Amniotic epithelial cell (primary cell): ENCODE data around the gene GRIK2.

Source experiments
- DNase-seq: peaks from one replicate; pipeline ENCODE4 v3.0.0-alpha.2; 2010; ENCODE audit warnings: low read depth

The GRIK2 gene

GRCh38 chr6:101716810-101717209, 323.3 kb downstream of the GRIK2 start:
- DNase-seq, result no peak

DNA sequence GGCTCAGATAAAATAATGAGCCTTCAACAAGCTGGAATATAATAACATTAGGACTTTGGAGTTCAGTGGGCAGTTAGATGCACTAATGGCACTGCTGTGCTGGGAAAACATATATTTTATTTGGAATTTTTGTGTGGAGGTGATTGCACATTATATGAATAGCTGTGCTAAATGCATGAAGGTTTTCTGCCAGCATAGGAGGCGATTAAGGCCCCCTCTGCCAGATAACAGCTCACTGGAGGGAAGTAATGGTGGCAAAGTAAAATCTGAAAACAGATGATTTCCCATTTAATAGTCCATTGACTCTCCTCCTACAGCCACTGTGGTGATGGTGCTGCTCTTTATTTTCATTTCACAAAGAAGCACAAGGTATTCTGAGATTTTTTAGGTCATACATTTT, 326.0 kb downstream of the GRIK2 start:
- DNase-seq, result no peak

GRCh38 chr6:101722471-101722870, 329.0 kb downstream of the GRIK2 start:
- DNase-seq, result peak; percentile 49

DNA sequence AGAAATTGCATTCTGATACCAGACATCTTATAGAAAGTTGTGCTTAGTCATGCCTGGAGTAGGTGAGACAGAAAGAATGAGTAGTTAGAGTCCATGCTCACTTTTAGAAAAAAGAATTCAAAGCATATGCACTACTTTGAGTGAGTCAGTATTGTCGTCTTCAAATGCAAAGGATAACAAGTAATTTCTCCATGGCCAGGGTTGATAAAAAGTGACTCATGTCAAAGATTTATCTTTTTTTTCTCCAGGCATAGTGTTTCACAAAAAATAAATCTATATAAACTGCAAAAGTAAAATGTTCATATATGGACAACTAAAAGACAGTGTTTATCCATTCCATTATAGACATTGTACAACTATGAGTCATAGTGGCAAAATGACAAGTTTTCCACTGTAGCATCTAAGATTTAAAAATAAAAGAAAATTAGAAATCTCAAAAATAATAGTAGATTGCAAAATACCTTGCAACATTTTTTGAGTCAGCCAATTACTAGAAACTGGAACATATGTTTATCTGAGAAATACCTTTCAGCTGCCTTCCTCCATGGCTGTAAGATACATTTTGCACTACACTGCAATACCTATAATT, 329.6 kb downstream of the GRIK2 start:
- DNase-seq, result peak; percentile 86

DNA sequence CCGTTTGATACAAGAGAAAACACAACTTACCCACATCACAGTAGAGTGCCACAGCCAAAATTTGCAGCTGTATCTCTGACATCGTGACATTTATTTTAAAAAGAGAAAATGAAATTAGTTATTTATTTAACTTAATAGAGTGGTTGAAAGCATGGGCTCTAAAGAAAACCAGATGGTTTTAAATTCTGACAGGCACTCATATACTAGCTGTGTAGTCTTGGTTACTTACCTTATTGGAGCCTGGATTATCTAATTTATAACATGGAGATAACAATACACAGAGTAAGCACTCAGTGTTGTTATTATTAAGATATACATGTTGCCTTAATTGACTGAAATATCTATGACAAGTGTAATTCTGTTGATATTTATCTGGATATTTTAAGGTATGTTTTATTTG, 334.9 kb downstream of the GRIK2 start:
- no peak for DNase-seq

GRCh38 chr6:101728956-101729355, 335.4 kb downstream of the GRIK2 start:
- DNase-seq, result no peak

DNA sequence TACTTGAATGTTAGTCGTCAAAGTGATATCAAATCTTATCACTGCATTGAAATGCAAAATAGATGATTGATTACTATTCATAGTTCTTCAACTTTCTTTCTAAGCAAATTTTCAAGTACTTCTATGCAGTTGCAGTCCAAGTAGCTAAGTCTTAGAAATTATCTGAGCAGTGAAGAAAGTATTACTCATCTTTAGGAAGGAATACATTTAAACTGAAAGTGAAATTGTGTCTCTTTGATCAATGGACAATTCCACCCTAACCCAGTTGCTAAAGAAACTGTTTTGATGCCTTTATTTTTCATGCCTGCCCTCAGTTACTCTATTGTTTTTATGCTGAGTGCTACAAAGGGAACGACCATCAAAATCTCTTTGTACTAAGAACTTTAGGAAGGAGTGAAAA, 337.4 kb downstream of the GRIK2 start:
- DNase-seq, result peak; percentile 35

DNA sequence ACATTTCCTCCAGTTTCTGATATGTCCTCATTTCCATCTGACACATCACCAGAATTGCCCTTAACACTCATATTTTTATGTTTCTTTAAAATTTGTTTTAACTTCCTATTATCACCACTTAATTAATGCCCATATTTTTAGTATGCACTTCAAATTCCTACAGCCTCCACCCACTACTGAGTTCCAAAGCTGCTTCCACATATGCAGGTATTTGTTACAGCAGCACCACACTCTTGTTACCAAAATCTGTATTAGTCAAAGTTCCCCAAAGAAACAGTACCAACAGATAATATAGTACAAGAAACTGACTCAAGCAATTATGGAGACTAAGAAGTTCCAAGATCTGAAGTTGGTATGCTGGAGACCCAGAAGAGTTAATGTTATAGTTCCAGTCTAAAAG, 340.4 kb downstream of the GRIK2 start:
- no peak for DNase-seq

DNA sequence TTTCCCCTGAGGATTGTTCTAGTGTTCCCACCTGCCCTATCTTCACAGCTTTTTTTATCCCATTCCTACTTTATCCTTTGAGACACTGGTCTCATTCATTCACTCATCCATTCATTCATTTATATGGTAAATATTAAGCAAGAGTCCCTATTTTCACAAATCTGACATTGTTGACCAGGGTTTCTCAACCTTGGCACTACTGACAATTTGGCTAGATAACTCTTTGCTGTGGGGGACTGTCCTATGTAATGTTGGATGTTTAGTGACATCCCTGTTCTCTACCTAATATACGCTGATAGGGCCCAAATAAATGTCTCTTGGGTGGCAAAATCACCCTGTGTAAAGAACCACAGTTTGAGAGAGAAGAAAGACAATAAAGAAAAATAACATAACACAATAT, 345.0 kb downstream of the GRIK2 start:
- DNase-seq, result no peak

- DNase-seq, result no peak
These were observed 347.1 kb downstream of the GRIK2 start for GRCh38 chr6:101740631-101741030.

GRCh38 chr6:101741474-101742171, 348.1 kb downstream of the GRIK2 start:
- peak; percentile 24 for DNase-seq

DNA sequence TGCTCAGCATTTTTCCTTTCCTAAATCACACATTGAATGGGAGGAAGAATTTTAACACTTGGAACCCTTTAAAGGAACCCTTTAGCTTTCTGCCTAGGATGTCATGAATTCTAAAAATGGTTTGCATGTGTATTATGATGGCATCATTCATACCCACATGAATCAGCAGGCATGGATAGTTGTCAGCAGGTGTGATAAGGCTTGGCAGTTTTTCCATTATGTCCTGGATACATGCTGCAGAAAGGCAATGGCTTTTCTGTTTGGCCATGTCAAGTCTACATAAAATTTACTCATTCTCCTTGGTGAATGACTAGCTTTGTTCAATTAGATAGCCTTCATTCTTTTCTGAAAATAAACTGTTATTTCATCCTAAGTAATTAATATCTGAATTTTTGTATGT, 353.7 kb downstream of the GRIK2 start:
- no peak for DNase-seq

DNA sequence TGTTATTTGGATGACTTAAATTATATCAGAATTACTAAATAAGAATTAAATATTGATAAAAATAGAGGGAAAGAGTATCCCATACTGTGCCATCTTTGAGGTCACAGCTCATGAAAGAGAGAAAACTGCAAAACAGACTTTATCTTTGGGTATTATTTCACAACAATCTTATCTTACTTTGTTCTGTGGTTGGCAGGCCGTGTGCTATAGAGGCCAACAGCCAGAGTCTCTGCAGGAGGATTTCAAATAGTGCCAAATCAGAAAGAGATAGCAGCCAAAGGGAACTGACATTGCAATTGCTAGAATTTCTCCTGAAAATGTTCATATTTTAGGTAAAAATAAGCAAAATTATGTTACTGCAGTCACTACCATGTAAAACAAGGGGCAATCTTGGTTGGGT, 354.2 kb downstream of the GRIK2 start:
- DNase-seq, result peak; percentile 80

- no peak for DNase-seq
These were observed 362.4 kb downstream of the GRIK2 start for GRCh38 chr6:101755931-101756330.

GRCh38 chr6:101758368-101758767, 364.9 kb downstream of the GRIK2 start:
- no peak for DNase-seq

DNA sequence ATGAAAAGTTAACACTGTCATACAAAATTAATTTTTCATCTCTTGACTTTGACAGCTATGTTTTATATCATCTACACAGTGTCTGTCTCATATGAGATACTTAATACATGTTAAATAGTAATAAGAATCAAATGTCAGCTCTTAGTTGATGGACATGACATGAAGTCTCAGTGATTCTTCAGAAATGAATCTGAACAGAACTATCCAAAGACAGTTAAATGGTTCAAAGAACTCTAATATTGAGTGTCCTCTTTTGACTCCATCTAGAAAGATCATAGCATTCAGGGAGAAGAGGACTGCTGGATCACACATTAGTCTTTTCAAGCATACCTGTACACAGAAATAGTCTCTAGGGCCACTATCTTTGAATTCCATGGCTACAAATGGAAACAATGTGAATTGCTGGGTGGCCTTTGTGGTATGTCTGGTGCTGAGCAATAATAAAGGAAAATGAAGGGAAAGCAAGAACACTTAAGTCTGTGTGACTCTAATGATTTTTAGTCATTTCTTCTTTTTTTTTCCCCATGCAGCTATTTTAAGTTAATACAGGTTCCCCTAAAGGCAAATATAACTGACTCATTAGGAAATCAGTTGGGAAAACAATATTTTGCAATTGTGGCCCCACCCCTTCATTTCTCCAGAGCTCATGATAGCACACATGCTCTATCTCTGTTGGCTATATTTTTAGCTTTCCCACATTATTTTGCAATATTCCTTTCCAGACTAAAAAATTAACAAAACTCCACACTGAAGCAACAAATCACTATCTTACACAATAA, 367.5 kb downstream of the GRIK2 start:
- peak; percentile 97 for DNase-seq

DNA sequence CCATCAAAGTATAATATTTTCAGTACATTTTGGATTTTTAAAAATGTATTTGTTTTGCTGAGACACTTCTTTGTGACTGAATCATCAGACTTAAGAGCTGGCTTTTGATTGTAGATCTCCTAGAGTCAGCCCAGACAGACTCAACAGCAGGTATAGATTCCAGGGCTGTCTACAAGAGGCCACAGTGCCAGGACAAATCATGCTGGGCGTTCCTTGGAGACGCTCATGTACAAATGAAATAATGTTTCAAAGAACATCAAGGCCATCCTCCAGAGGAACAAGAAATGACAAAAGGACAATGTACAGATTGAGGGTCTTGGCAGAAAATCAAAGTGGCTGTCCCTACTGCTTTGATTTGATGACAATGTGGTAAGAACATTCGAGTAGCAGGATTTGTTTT, 369.3 kb downstream of the GRIK2 start:
- DNase-seq, result no peak

DNA sequence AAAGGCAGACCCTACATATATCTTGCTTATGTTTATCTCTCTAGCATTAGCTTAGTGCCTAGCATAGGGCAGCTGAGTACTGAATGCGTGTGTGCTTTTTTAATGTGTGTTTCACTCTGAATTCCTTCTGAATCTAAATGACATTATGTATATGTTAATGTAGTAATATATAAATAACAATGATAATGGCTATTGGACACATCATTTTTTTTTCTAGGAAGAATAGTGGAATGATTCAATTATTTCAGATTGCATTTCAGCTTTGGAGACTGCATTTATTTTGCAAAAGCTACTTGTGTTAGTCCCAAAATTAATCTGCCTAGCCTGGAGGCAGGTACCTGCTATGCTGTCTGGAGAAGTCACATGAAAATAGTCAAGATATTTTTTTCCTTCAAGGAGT, 371.8 kb downstream of the GRIK2 start:
- DNase-seq, result no peak

DNA sequence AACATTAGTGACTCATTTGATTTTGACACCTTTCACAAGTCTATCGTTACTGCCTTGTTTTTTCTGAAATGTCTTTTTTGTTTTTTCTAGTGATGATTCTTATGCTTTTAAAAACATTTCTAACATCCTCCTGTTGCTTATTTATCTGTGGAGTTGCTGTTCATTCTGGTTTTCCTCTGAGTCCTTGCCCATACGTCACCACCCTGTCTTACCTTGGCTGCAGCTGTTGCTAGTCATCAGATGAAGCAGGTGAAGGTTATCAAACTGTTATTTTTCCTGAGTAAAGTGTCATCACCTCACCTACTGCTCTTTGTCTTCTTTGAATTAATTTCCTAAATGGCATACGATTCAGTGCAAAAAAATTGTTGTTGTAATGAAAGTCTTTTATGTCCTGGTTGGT, 376.6 kb downstream of the GRIK2 start:
- DNase-seq, result no peak

DNA sequence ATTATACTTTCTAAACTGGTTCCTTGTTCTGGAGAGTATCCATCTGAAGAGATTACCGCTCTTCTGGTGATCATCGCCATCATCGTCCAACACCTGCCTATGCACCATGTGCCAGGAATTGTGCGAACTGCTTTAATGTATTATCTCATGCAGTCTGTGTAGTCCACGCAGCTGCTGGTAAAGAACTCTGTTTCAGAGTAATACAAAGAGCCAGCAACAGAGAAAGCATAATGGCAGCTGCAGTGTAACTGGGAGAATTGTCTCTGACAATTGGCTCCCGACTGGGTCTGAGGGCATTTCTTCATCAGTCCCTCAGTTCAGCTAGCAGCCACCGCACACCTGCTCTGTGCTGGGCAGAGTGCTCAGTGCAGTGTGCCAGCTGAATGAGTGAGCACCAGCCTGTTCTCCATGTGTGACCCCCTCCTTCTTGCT, 383.4 kb downstream of the GRIK2 start:
- no peak for DNase-seq

DNA sequence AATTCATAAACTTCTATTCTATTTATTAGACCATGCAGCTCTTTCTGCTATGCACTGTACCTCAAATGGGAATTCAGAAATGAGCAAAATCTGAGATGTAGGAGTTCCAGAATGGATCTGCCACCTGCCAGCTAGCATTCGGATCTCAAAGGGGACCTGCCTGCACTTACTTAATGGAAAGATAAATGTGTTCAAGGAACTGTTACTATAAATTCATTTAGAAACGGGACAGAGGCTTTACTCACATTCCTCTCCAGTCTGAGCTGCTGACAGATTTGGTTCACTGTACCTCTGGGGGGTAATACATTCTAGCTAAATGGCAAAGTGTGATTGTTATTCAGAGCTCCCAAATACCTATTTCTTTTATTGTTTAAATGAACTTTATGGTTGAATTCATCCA, 384.1 kb downstream of the GRIK2 start:
- DNase-seq, result no peak

GRCh38 chr6:101779051-101779844, 385.7 kb downstream of the GRIK2 start:
- peak; percentile 79 for DNase-seq
